Smooth muscle cell of the brain vasculature (primary cell): ENCODE measurements around the gene DNM1.
"Not testable (repeated sequence)": the region's sequence is repeated elsewhere in the genome, so short reads cannot be mapped to it uniquely, and the experiment has no call there.

Source experiments
- DNase-seq: peaks from one replicate; pipeline ENCODE4 v3.0.0-alpha.2; 2012; ENCODE audit warnings: low read depth, low spot score

The DNM1 gene

GRCh38 chr9:128224877-128225276 lies 21.7 kb downstream of the DNM1 start:
- no peak for DNase-seq

DNA sequence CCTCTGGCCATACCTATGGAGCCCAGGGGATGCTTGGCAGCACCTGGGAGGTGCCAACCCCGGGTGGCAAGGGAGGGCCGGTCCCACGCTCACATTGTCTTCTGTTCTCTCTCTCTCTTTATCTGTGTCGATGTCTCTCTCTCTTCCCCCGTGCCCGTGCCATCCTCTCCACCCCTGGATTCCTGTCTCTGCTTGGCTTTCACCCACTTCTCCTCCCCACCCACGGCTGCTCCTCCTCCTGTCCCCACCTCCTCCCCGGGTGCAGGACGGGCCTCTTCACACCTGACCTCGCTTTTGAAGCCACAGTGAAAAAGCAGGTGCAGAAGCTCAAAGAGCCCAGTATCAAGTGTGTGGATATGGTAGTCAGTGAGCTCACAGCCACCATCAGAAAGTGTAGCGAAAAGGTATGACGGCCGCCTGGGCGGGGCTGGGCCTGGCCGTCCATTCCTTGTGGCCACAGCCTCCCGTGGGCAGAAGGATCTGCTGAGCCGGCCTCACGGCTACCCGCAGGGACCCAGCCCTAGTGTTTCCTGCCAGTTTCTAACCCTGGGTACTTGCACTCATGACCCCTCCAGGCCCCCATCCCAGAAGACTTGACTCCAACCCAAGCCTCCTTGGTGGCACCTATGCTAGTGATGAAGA lies 22.7 kb downstream of the DNM1 start:
- DNase-seq = no peak

DNA sequence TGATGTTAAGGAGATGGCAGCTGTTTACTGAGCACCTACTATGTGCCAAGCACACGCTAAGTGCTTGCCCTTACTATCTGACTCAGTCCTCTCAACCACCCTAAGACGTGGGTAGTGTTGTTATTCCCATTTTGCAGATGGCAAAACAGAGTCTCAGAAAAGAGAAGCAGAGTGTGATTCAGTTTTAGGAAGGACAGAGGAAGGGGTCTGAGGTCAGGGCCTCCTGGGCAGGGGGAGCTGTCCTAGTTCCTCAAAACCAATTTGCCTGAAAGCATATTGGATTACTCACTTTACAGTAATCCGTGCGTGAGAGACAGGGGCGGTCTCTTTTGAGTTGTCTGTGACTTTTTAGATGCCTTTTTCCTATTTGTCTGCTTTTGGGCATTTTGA lies 23.2 kb downstream of the DNM1 start:
- DNase-seq = no peak

DNA sequence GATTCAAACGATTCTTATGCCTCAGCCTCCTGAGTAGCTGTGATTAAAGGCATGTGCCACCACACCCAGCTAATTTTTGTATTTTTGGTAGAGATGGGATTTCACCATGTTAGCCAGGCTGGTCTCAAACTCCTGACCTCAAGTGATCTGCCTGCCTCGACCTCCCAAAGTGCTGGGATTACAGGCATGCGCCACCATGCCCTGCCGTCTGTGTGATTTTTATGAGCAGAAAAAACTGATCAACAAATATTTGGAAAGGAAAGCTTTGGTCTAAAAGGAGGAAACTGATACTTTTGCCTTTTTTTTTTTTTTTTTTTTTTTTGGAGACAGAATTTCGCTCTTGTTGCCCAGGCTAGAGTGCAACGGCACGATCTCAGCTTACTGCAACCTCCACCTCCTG lies 27.7 kb downstream of the DNM1 start:
- DNase-seq = not testable (repeated sequence)

DNA sequence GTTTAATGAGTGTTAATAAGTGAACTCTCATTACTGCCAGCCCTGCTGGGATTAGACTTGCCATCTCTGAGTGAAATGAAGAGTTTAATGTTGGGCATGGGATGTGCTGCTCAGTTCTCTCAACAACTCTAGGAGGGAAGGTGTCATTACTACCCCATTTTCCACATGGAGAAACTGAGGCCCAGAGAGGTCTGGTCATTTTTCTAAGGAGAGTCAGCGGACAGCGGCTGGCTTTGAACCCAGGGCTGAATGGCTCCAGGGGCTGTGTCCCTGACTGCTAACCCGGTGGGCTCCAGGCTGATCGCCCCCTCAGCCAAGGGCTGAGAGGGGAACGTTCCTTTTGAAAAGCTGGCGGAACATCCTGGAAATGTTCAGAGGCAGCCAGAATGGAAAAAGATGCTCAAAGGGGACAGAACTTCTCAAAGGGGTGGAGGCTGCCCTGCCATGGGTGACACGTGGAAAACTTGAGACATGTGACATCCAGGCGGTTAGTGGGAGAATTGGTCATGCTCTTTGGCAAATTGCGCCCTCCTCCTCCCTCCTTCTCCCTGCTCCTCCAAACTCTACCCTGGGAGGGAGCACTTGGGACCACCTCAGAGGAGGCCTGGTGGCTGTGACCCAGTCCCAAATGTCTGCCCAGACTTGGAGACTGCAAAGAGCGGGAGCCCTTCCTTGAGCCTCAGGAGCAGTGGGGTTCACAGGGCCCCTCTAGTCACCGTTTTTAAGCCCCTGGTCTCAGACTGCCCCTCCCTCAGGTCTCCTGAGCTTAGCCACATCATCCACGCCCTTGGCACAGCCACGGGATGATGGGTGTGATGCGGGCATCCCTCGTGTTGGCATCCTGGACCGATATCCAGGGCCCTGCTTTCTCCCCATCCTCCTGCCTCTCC lies 28.7 kb downstream of the DNM1 start:
- DNase-seq = no peak

- no peak for DNase-seq
Observed at GRCh38 chr9:128232528-128233428, 29.6 kb downstream of the DNM1 start.

- DNase-seq = no peak
Observed at GRCh38 chr9:128233817-128234406, 30.7 kb downstream of the DNM1 start.

- DNase-seq = no peak
Observed at GRCh38 chr9:128242124-128242523, 38.9 kb downstream of the DNM1 start.

GRCh38 chr9:128242828-128243214 lies 39.6 kb downstream of the DNM1 start:
- no peak for DNase-seq

GRCh38 chr9:128243215-128244018 lies 40.2 kb downstream of the DNM1 start:
- no peak for DNase-seq

GRCh38 chr9:128244091-128244836 lies 41.1 kb downstream of the DNM1 start:
- no peak for DNase-seq

DNA sequence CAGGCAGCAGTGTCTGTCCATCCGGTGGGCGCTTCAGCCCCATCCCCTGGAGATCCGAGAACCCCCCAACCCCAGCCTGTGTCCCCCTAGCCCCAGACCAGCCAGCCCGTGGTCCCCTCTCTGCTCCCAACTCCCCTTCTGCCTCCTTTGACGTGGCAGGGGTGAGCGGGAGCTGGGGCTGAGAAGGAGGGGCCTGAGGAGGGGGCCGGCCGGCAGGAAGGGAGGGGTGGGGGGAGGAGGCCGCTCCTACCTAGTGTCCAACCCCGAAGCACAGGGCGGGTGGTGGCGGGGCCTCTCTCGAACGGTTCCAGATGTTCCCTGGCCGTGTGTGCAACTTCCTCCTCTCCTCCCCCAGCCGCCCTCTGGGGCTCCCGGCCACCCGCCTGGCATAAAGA lies 41.7 kb downstream of the DNM1 start:
- DNase-seq = peak; percentile 67

DNA sequence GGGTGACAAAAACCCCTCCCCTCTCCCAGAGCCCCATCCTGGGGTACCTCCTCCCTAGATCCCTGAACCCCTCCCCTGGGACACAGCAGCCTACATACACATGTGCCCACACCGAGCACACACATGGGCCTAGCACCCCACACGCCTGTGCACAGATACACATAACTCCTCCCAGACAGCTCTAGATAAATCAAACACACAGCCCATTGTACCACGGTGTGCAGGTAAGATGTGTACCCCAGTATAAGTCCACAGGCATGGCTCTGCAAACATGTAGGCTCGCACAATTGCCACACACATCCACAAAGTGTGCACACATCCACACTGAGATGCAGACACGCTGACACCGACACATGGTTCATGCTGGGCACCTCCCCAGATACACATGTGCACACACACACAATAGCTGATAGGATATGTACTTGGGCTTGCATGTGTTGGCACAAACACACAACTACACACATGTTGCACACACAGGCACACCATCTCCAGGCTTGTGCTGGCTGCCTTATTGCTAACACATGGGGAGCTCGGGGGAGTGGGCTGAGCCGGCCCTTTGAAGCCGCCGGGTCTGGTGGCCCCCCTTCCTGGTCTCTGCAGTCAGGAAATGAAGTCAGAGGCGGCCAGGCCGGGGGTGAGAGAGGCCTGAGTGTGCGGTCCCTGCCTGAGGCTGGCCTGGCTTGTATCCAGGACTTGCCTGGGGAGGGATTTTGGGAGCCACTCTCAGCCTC lies 42.4 kb downstream of the DNM1 start:
- peak; percentile 55 for DNase-seq

- no peak for DNase-seq
Observed at GRCh38 chr9:128246471-128246870, 43.3 kb downstream of the DNM1 start.

DNA sequence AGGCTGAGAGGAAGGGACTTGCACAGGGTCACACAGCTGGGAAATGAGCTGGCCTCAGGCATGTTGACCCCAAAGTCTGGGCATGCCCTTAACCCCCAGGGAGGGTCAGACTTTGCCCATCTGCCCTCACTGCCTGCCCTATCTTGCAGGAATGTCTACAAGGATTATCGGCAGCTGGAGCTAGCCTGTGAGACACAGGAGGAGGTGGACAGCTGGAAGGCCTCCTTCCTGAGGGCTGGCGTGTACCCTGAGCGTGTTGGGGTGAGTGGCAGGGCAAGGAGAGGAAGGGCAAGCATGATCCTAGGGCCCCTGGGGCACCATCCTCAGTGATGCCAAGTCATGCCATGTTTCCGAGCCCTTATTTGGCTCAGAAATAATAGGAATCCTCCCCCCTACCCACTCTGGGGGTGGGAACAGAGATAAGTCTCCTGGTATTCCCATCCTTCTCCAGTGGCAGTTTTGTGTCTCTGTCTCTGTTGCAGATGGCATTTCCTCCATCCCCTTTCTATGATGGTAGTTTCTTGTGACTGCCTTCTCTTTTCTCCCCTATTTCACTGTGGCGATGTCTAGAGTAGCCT lies 44.1 kb downstream of the DNM1 start:
- no peak for DNase-seq

- no peak for DNase-seq
Observed at GRCh38 chr9:128249558-128249907, 46.4 kb downstream of the DNM1 start.

DNA sequence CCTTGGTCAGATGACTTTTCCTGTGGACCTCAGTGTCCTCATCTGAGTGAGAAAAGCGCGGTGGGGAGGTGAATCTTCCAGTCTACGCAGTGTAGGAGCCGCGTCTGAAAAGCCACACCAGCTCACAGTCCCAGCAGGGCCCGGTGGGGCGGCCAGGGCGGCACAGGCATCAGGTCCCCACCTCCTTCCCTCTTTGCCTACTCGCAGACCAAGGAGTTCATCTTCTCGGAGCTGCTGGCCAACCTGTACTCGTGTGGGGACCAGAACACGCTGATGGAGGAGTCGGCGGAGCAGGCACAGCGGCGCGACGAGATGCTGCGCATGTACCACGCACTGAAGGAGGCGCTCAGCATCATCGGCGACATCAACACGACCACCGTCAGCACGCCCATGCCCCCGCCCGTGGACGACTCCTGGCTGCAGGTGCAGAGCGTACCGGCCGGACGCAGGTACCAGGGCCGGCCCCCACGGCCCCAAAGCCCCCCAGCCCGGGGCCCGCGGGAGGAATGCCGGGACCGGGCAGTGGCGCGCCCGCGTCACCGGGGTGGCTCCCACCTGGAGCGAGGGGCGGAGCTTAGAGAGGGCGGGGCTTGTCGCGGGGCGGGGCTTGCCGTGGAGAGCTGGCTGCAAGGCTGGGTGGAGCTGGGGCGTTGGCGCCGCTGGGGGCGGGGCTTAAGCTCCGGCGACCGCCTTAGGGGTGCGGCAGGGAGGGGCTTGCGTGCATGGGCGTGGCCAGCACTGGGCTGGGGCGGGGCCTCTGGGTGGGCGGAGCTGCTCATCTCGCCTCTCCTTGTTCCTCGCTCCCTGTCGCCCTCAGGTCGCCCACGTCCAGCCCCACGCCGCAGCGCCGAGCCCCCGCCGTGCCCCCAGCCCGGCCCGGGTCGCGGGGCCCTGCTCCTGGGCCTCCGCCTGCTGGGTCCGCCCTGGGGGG lies 47.0 kb downstream of the DNM1 start:
- no peak for DNase-seq
